ENCODE measurements around the gene SPRR2G. TPM values are rescaled to one million over a fixed set of nuclear protein-coding genes. Genes with fewer than 3 reads are reported as not detected.
"Not testable (repeated sequence)": the region's sequence is repeated elsewhere in the genome, so short reads cannot be mapped to it uniquely, and the experiment has no call there.

Gene SPRR2G
- total RNA-seq, 2 donors from 2014 or later, result not detected

GRCh38 chr1:153127296-153127695 is 23.4 kb downstream of the SPRR2G start:
- no peak for TF ChIP-seq CTCF (conservative IDR thresholded peaks at IDR 0.05)
- Histone ChIP-seq H3K27ac (ENCODE audit: low read depth, low read length) (no peak overlapping the region), H3K36me3 (ENCODE audit: control insufficient read depth, insufficient read depth, low read length) (no peaks in the 10 kb centered on the region), H3K27me3 (ENCODE audit: control insufficient read depth, insufficient read depth, low read length, poor library complexity, severe bottlenecking) (no peaks in the 10 kb centered on the region), H3K4me3 (ENCODE audit: low read length) (no peak overlapping the region), H3K9me3 (ENCODE audit: control insufficient read depth, low read length) (peaks cover 42% of the 10 kb centered on the region), H3K4me1 (ENCODE audit: control insufficient read depth, insufficient read depth, low read length) (no peaks in the 10 kb centered on the region), H3K9ac (ENCODE audit: extremely low read depth, low read length, poor library complexity, severe bottlenecking) (no peak overlapping the region)
- Mint-ChIP-seq H3K4me1 (peaks cover 5% of the 10 kb centered on the region), H3K4me3 (no peak overlapping the region), H3K9me3 (peaks cover 34% of the 10 kb centered on the region), H3K36me3 (ENCODE audit: low read depth) (peaks cover 19% of the 10 kb centered on the region), H3K27ac (no peak overlapping the region), H3K27me3 (ENCODE audit: insufficient read depth) (no peaks in the 10 kb centered on the region)
- WGBS, 2 experiments (ENCODE audit: insufficient coverage in 1 of 2, insufficient read length in 1 of 2), result 79 to 100% methylated on average over 2 of the region's 2 CpGs
- DNase-seq, result no peak

DNA sequence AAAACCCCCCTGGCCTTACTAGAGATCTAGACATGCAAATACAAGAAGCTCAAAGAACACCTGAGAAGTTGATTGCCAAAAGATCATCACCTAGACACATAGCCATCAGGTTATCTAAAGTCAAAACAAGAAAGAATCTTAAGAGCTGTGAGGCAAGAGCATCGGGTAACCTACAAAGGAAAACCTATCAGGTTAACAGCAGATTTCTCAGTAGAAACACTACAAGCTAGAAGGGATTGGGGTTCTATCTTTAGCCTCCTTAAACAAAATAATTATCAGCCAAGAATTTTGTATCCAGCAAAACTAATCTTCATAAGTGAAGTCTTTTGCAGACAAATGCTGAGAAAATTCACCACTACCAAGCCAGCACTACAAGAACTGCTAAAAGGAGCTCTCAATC is 25.2 kb downstream of the SPRR2G start:
- no peak for DNase-seq
- H3K4me1 Mint-ChIP-seq, result peaks cover 5% of the 10 kb centered on the region
- no peak overlapping the region for H3K4me3 ChIP-seq (ENCODE audit: low read length)
- no peak overlapping the region for H3K4me3 Mint-ChIP-seq
- WGBS, 2 experiments (ENCODE audit: insufficient coverage in 1 of 2, insufficient read length in 1 of 2), result 96% methylated on average over 1 of the region's 1 CpG; no CpG with 5 or more reads in 1 of the 2 experiments
- no peaks in the 10 kb centered on the region for H3K36me3 ChIP-seq (ENCODE audit: control insufficient read depth, insufficient read depth, low read length)
- no peaks in the 10 kb centered on the region for H3K27me3 Mint-ChIP-seq (ENCODE audit: insufficient read depth)
- H3K9me3 ChIP-seq (ENCODE audit: control insufficient read depth, low read length), result peaks cover 42% of the 10 kb centered on the region
- no peak overlapping the region for H3K9ac ChIP-seq (ENCODE audit: extremely low read depth, low read length, poor library complexity, severe bottlenecking)
- H3K9me3 Mint-ChIP-seq, result peaks cover 36% of the 10 kb centered on the region
- H3K27ac ChIP-seq (ENCODE audit: low read depth, low read length), result no peak overlapping the region
- H3K36me3 Mint-ChIP-seq (ENCODE audit: low read depth), result peaks cover 21% of the 10 kb centered on the region
- no peaks in the 10 kb centered on the region for H3K27me3 ChIP-seq (ENCODE audit: control insufficient read depth, insufficient read depth, low read length, poor library complexity, severe bottlenecking)
- no peak overlapping the region for H3K27ac Mint-ChIP-seq
- no peak for TF ChIP-seq CTCF (conservative IDR thresholded peaks at IDR 0.05)
- H3K4me1 ChIP-seq (ENCODE audit: control insufficient read depth, insufficient read depth, low read length), result no peaks in the 10 kb centered on the region

DNA sequence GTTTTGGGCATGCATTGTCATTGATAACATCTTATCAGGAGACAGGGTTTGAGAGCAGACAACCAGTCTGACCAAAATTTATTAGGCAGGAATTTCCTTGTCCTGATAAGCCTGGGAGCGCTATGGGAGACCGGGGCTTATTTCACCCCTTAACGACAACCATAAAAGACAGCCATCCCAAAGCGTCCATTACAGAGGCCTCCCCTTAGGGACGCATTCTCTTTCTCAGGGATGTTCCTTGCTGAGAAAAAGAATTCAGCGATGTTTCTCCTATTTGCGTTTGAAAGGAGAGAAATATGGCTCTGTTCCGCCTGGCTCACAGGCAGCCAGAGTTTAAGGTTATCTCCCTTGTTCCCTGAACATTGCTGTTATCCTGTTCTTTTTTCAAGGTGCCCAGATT is 26.9 kb downstream of the SPRR2G start:
- DNase-seq, result peak; percentile 25
- Mint-ChIP-seq H3K36me3 (ENCODE audit: low read depth) (peaks cover 21% of the 10 kb centered on the region), H3K4me1 (peaks cover 11% of the 10 kb centered on the region), H3K9me3 (peaks cover 36% of the 10 kb centered on the region)
- H3K27ac Mint-ChIP-seq; H3K27me3 Mint-ChIP-seq (ENCODE audit: insufficient read depth); H3K9ac ChIP-seq (ENCODE audit: extremely low read depth, low read length, poor library complexity, severe bottlenecking); H3K4me1 ChIP-seq (ENCODE audit: control insufficient read depth, insufficient read depth, low read length); H3K4me3 ChIP-seq (ENCODE audit: low read length); H3K36me3 ChIP-seq (ENCODE audit: control insufficient read depth, insufficient read depth, low read length); H3K27ac ChIP-seq (ENCODE audit: low read depth, low read length); H3K27me3 ChIP-seq (ENCODE audit: control insufficient read depth, insufficient read depth, low read length, poor library complexity, severe bottlenecking); H3K4me3 Mint-ChIP-seq: not testable (repeated sequence)
- H3K9me3 ChIP-seq (ENCODE audit: control insufficient read depth, low read length), result peaks cover 37% of the 10 kb centered on the region
- WGBS, 2 experiments (ENCODE audit: insufficient coverage in 1 of 2, insufficient read length in 1 of 2), result 64 to 100% methylated on average over 1 to 8 of the region's 8 CpGs

GRCh38 chr1:153122831-153123421 is 27.8 kb downstream of the SPRR2G start:
- Histone ChIP-seq H3K27ac (ENCODE audit: low read depth, low read length) (peak overlapping the region; percentile 61), H3K4me1 (ENCODE audit: control insufficient read depth, insufficient read depth, low read length) (no peaks in the 10 kb centered on the region), H3K4me3 (ENCODE audit: low read length) (peak overlapping the region; percentile 55), H3K9ac (ENCODE audit: extremely low read depth, low read length, poor library complexity, severe bottlenecking) (peak overlapping the region; percentile 26), H3K9me3 (ENCODE audit: control insufficient read depth, low read length) (peaks cover 37% of the 10 kb centered on the region), H3K36me3 (ENCODE audit: control insufficient read depth, insufficient read depth, low read length) (no peaks in the 10 kb centered on the region), H3K27me3 (ENCODE audit: control insufficient read depth, insufficient read depth, low read length, poor library complexity, severe bottlenecking) (no peaks in the 10 kb centered on the region)
- no peak for TF ChIP-seq CTCF (conservative IDR thresholded peaks at IDR 0.05)
- Mint-ChIP-seq H3K36me3 (ENCODE audit: low read depth) (peaks cover 21% of the 10 kb centered on the region), H3K4me1 (peaks cover 11% of the 10 kb centered on the region), H3K4me3 (peak overlapping the region; percentile 15), H3K9me3 (peaks cover 36% of the 10 kb centered on the region), H3K27me3 (ENCODE audit: insufficient read depth) (no peaks in the 10 kb centered on the region), H3K27ac (peak overlapping the region; percentile 97)
- WGBS, 2 experiments (ENCODE audit: insufficient coverage in 1 of 2, insufficient read length in 1 of 2), result 20 to 51% methylated on average over 2 to 3 of the region's 3 CpGs
- peak; percentile 74 for DNase-seq

Data from endodermal cell (in vitro differentiated cells).